Subcutaneous abdominal adipose tissue (tissue), 5 donors: ENCODE results near the gene ILF2.
A peak's percentile ranks its signal among the peaks of the same experiment; 100 is the strongest.
"Not testable (repeated sequence)": the region's sequence is repeated elsewhere in the genome, so short reads cannot be mapped to it uniquely, and the experiment has no call there.

ENCODE experiments used
- H3K27ac ChIP-seq: one replicate; pipeline ENCODE4 v1.7.0; 2013; ENCODE audit warnings: low read depth, mild to moderate bottlenecking, inconsistent platforms, low read length, moderate library complexity
- H3K27me3 ChIP-seq, 5 donors: one replicate each; pipeline ENCODE4 v1.7.0; 2013; ENCODE audit warnings: low read length in 5 of 5, inconsistent platforms in 1 of 5; ENCODE audit not compliant: control insufficient read depth in 5 of 5, insufficient read depth in 4 of 5
- H3K36me3 ChIP-seq, 5 donors: one replicate each; pipeline ENCODE4 v1.7.0; 2013; ENCODE audit warnings: low read length in 5 of 5; ENCODE audit not compliant: control insufficient read depth in 5 of 5, insufficient read depth in 5 of 5
- H3K4me1 ChIP-seq, 5 donors: one replicate each; pipeline ENCODE4 v1.7.0; 2013; ENCODE audit warnings: low read length in 5 of 5, mild to moderate bottlenecking in 3 of 5, moderate library complexity in 1 of 5; ENCODE audit not compliant: control insufficient read depth in 5 of 5, insufficient read depth in 5 of 5
- H3K4me3 ChIP-seq, 5 donors: one replicate each; pipeline ENCODE4 v1.7.0; 2013; ENCODE audit warnings: low read length in 5 of 5, low read depth in 1 of 5
- H3K9ac ChIP-seq, 5 donors: one replicate each; pipeline ENCODE4 v1.7.0; 2013; ENCODE audit warnings: low read length in 5 of 5, mild to moderate bottlenecking in 4 of 5, moderate library complexity in 3 of 5
- H3K9me3 ChIP-seq, 5 donors: one replicate each; pipeline ENCODE4 v1.7.0; 2013; ENCODE audit warnings: low read length in 5 of 5; ENCODE audit not compliant: control insufficient read depth in 5 of 5
- donor health status: healthy.
- donor health status: healthy.
- donor health status: healthy.
- donor health status: healthy.
- donor health status: healthy.

ILF2 gene

GRCh38 chr1:153670859-153671627, at the start of gene ILF2:
ILF2 (minus strand) TSS chr1:153670993; CDS start chr1:153670922, 71 bp downstream.
- Histone ChIP-seq H3K9ac (peak within 1 kb of the TSS; percentile 43 to 97 (median 95)), H3K27me3 (no peaks in the 10 kb centered on the region), H3K36me3 (peaks cover 11 to 33% (median 32%) of the 10 kb centered on the region in 5 donors), H3K4me3 (peak within 1 kb of the TSS; percentile 73 to 94 (median 88)), H3K27ac (peak within 1 kb of the TSS; percentile 92), H3K9me3 (no peaks in the 10 kb centered on the region), H3K4me1 (peaks cover 2 to 20% (median 18%) of the 10 kb centered on the region in 5 donors)

GRCh38 chr1:153717330-153717729, 46.5 kb upstream of the ILF2 start:
- Histone ChIP-seq H3K9me3 (no peaks in the 10 kb centered on the region), H3K27me3 (no peaks in the 10 kb centered on the region), H3K9ac (no peak overlapping the region), H3K27ac (no peak overlapping the region), H3K4me3 (no peak overlapping the region), H3K4me1 (no peaks in the 10 kb centered on the region), H3K36me3 (no peaks in the 10 kb centered on the region)

- not testable (repeated sequence) for H3K27me3 ChIP-seq, H3K9ac ChIP-seq, H3K9me3 ChIP-seq, H3K36me3 ChIP-seq, H3K4me1 ChIP-seq, H3K4me3 ChIP-seq, H3K27ac ChIP-seq
These were observed 45.4 kb upstream of the ILF2 start for GRCh38 chr1:153716211-153716610.

GRCh38 chr1:153711026-153711425, 40.2 kb upstream of the ILF2 start:
- no peak overlapping the region for H3K27ac ChIP-seq
- no peaks in the 10 kb centered on the region for H3K9me3 ChIP-seq
- H3K27me3 ChIP-seq = no peaks in the 10 kb centered on the region
- H3K36me3 ChIP-seq = no peaks in the 10 kb centered on the region
- H3K4me1 ChIP-seq = peaks cover 0 to 3% (median 0%) of the 10 kb centered on the region in 5 donors
- H3K4me3 ChIP-seq = no peak overlapping the region
- no peak overlapping the region for H3K9ac ChIP-seq

GRCh38 chr1:153705484-153705883, 34.7 kb upstream of the ILF2 start:
- no peak overlapping the region for H3K9ac ChIP-seq
- H3K36me3 ChIP-seq = no peaks in the 10 kb centered on the region
- no peak overlapping the region for H3K27ac ChIP-seq

GRCh38 chr1:153699768-153700167, 29.0 kb upstream of the ILF2 start:
- no peaks in the 10 kb centered on the region for H3K9me3 ChIP-seq
- no peak overlapping the region for H3K4me3 ChIP-seq
- peak overlapping the region; percentile 98 for H3K27ac ChIP-seq
- H3K27me3 ChIP-seq = no peaks in the 10 kb centered on the region
- peak overlapping the region in 2 of 5 donors; percentile 47 to 56 for H3K9ac ChIP-seq
- H3K4me1 ChIP-seq = peaks cover 12 to 38% (median 32%) of the 10 kb centered on the region in 5 donors
- H3K36me3 ChIP-seq = no peaks in the 10 kb centered on the region

More at GRCh38 chr1:153705484-153705883, 34.7 kb upstream of the ILF2 start:
- Histone ChIP-seq H3K9me3 (no peaks in the 10 kb centered on the region), H3K4me1 (peaks cover 0 to 3% (median 0%) of the 10 kb centered on the region in 5 donors), H3K4me3 (no peak overlapping the region), H3K27me3 (no peaks in the 10 kb centered on the region)

GRCh38 chr1:153698923-153699714, 28.3 kb upstream of the ILF2 start:
- Histone ChIP-seq H3K4me3 (peak overlapping the region in 1 of 5 donors; percentile 28), H3K27ac (peak overlapping the region; percentile 98), H3K9ac (peak overlapping the region; percentile 2 to 85 (median 76))

GRCh38 chr1:153698020-153698922, 27.5 kb upstream of the ILF2 start:
- Histone ChIP-seq H3K9me3 (no peaks in the 10 kb centered on the region), H3K4me3 (peak overlapping the region in 4 of 5 donors; percentile 22 to 49 (median 36)), H3K4me1 (peaks cover 12 to 38% (median 32%) of the 10 kb centered on the region in 5 donors), H3K27ac (peak overlapping the region; percentile 98), H3K9ac (peak overlapping the region; percentile 46 to 85 (median 80)), H3K27me3 (no peaks in the 10 kb centered on the region), H3K36me3 (peaks cover 0 to 7% (median 7%) of the 10 kb centered on the region in 5 donors)

More at GRCh38 chr1:153698923-153699714, 28.3 kb upstream of the ILF2 start:
- H3K4me1 ChIP-seq = peaks cover 12 to 38% (median 32%) of the 10 kb centered on the region in 5 donors
- H3K9me3 ChIP-seq = no peaks in the 10 kb centered on the region
- H3K27me3 ChIP-seq = no peaks in the 10 kb centered on the region
- no peaks in the 10 kb centered on the region for H3K36me3 ChIP-seq

- Histone ChIP-seq H3K9me3 (no peaks in the 10 kb centered on the region), H3K27ac (peak overlapping the region; percentile 98), H3K36me3 (peaks cover 0 to 14% (median 13%) of the 10 kb centered on the region in 5 donors), H3K4me3 (peak overlapping the region in 3 of 5 donors; percentile 11 to 49 (median 37)), H3K4me1 (peaks cover 12 to 38% (median 32%) of the 10 kb centered on the region in 5 donors), H3K9ac (peak overlapping the region; percentile 42 to 85 (median 76)), H3K27me3 (no peaks in the 10 kb centered on the region)
These were observed 26.6 kb upstream of the ILF2 start for GRCh38 chr1:153697191-153698019.
